Measurements from ENCODE around the gene DLGAP1.

Gene DLGAP1

GRCh38 chr18:3450799-3451182 lies 1004.3 kb downstream of the DLGAP1 start:
- Mint-ChIP-seq H3K4me1 (ENCODE audit: low read depth) (peaks cover 45% of the 10 kb centered on the region), H3K36me3 (ENCODE audit: low read depth) (peaks cover 3% of the 10 kb centered on the region), H3K27ac (peak overlapping the region; percentile 90), H3K4me3 (peak overlapping the region; percentile 91), H3K27me3 (ENCODE audit: low read depth) (no peaks in the 10 kb centered on the region), H3K9me3 (no peaks in the 10 kb centered on the region)
- no peak for DNase-seq (ENCODE audit: low spot score)

GRCh38 chr18:3450012-3450798 lies 1004.9 kb downstream of the DLGAP1 start, which contains the start of gene TGIF1:
TSS of gene TGIF1 (plus strand) at chr18:3450172. CDS start at chr18:3450490, 318 bp downstream.
- Mint-ChIP-seq H3K4me3 (peak within 1 kb of the TSS; percentile 98), H3K36me3 (ENCODE audit: low read depth) (peaks cover 3% of the 10 kb centered on the region), H3K4me1 (ENCODE audit: low read depth) (peaks cover 45% of the 10 kb centered on the region), H3K27ac (peak within 1 kb of the TSS; percentile 100), H3K27me3 (ENCODE audit: low read depth) (no peaks in the 10 kb centered on the region), H3K9me3 (no peaks in the 10 kb centered on the region)
- peak; percentile 44 for DNase-seq (ENCODE audit: low spot score)

DNA sequence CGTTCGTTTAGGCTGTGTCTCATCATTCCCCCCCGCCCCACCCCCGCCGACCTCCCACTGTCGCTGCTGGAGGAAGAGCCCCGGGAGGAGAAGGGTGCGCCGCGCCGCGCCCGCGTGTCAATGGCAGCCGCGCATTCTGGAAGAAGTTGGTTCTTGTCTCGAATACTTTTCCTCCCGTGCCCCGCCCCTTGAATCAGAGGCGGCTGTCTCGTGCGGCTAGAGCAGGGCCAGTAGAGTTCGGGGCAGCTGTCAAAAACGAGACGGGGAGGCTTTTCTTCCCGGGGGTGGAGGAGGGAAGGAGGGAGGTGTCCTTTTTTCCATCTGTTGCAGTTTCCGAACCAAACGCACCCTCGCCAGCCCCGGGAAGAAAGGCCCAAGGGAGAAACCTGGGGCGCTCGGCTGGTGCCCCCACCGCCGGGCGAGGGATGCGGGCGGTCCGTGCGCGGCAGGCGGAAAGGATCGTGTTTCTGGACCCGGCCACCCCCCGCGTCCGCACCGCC lies 1005.5 kb downstream of the DLGAP1 start:
- Mint-ChIP-seq H3K27ac (peak overlapping the region; percentile 100), H3K36me3 (ENCODE audit: low read depth) (peaks cover 3% of the 10 kb centered on the region), H3K9me3 (no peaks in the 10 kb centered on the region), H3K4me1 (ENCODE audit: low read depth) (peaks cover 41% of the 10 kb centered on the region), H3K4me3 (peak overlapping the region; percentile 98), H3K27me3 (ENCODE audit: low read depth) (no peaks in the 10 kb centered on the region)
- DNase-seq (ENCODE audit: low spot score): peak; percentile 82

DNA sequence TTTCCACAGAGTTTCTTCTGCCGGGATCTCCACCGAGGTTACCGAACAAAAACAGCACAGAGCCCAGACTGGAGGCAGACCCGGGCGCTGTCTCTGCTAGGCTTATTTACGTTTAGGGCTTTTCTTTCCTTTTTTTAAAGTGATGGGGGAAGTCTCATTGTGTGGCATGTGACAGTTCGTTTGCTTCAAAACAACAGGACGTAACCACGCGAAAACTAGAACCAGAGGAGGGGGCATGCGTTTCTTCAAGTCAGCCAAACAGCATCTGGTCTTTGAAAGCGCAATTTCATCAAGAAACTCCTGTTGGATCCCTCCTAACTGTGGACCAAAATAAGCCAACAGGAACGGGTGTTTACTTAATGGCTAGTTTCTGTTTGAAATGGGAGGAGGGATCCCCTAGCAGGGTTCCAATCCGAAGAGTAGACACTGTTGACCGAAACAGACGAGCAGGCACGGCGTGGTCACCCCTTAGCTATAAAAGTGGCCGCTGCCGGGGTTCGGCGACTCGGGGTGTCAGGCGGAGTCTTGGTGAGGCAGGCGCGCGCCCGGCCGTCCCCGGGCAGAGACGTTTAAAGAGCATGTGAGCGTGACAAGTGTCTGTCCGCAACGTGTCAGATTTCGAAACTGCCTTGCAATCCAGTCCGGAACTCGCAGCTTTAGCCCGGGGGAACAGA lies 1006.1 kb downstream of the DLGAP1 start:
- H3K36me3 Mint-ChIP-seq (ENCODE audit: low read depth): peaks cover 3% of the 10 kb centered on the region
- H3K27me3 Mint-ChIP-seq (ENCODE audit: low read depth): no peaks in the 10 kb centered on the region
- peak overlapping the region; percentile 100 for H3K27ac Mint-ChIP-seq
- peak overlapping the region; percentile 98 for H3K4me3 Mint-ChIP-seq
- peaks cover 39% of the 10 kb centered on the region for H3K4me1 Mint-ChIP-seq (ENCODE audit: low read depth)
- H3K9me3 Mint-ChIP-seq: no peaks in the 10 kb centered on the region
- peak; percentile 34 for DNase-seq (ENCODE audit: low spot score)

GRCh38 chr18:3447895-3448837 lies 1006.9 kb downstream of the DLGAP1 start:
- Mint-ChIP-seq H3K9me3 (no peaks in the 10 kb centered on the region), H3K36me3 (ENCODE audit: low read depth) (peaks cover 3% of the 10 kb centered on the region), H3K4me3 (peak overlapping the region; percentile 98), H3K27me3 (ENCODE audit: low read depth) (no peaks in the 10 kb centered on the region), H3K27ac (peak overlapping the region; percentile 100), H3K4me1 (ENCODE audit: low read depth) (peaks cover 32% of the 10 kb centered on the region)
- peak; percentile 89 for DNase-seq (ENCODE audit: low spot score)

- DNase-seq (ENCODE audit: low spot score): peak; percentile 41
- H3K36me3 Mint-ChIP-seq (ENCODE audit: low read depth): no peaks in the 10 kb centered on the region
- H3K4me3 Mint-ChIP-seq: peak overlapping the region; percentile 98
Measured at GRCh38 chr18:3447068-3447894, 1007.8 kb downstream of the DLGAP1 start.

More at GRCh38 chr18:3447068-3447894, 1007.8 kb downstream of the DLGAP1 start:
- H3K27me3 Mint-ChIP-seq (ENCODE audit: low read depth): no peaks in the 10 kb centered on the region
- peaks cover 24% of the 10 kb centered on the region for H3K4me1 Mint-ChIP-seq (ENCODE audit: low read depth)
- no peaks in the 10 kb centered on the region for H3K9me3 Mint-ChIP-seq
- H3K27ac Mint-ChIP-seq: peak overlapping the region; percentile 100
